HG03457 (cell line): ENCODE measurements around the gene EHD2.
"Not testable (repeated sequence)": the region's sequence is repeated elsewhere in the genome, so short reads cannot be mapped to it uniquely, and the experiment has no call there.

Experiments used
- ATAC-seq: cut with Tn5 transposase; IDR thresholded peaks from one replicate; pipeline ENCODE4 v1.9.1; 2021; ENCODE audit warnings: moderate number of reproducible peaks; ENCODE audit not compliant: unreplicated experiment

EHD2 gene

GRCh38 chr19:47765523-47766358 lies 52.5 kb downstream of the EHD2 start:
- ATAC-seq, result no peak

GRCh38 chr19:47766359-47766620 lies 53.1 kb downstream of the EHD2 start:
- ATAC-seq, result no peak

DNA sequence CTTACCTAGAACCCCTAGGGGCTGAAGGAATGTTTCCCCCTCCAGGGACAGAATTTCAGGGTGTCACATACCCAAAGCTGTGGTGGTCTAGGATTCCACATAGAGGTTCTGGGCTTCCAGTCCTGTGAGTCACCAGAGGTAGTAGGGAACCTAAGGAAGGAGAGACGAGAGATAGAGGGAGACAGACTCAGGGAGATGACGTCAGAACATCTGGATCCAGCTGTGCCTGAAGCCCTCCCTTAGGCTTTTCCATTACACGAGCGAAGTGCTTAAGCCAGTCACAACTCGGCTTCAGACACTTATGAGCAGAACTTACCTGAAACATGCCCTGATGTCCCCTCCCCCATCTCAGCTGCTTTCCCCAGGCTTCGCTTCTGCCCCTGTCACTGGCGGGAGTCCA lies 53.4 kb downstream of the EHD2 start:
- no peak for ATAC-seq

GRCh38 chr19:47767349-47767748 lies 54.1 kb downstream of the EHD2 start:
- no peak for ATAC-seq

DNA sequence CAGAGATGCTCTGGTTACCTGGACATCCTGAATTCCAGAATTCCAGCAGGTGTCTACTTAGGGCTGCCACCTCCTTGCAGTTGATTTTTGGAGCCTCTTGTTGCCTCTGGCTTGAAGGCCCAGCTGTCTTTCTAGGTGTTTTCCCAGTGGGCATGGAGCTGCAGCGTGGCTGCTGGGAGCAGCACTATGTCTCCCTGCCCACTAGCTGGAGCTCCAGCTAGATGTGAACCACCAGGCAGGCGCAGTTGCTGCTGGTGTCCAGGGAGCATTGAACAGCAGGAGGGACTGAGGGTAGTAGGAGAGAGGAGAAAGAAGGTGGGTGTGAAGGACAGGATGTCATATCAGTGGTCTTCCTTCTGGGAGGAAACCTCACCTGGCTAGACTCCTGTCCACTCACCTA lies 55.4 kb downstream of the EHD2 start:
- ATAC-seq, result no peak

DNA sequence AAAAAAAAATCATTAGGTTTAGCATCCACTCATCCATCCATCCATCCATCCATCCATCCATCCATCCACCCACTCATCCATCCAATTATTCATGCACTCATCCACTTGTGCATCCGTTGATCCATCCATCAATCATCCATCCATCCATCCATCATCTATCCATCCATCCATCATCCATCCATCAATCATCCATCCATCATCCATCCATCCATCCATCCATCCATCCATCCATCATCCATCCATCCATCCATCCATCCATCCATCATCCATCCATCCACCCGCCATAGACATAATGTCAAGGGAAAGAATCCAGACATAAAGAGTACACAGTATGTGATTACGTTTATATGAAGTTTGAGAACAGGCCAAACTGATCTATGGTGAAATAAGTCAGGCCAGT lies 56.3 kb downstream of the EHD2 start:
- no peak for ATAC-seq

GRCh38 chr19:47771291-47771690 lies 58.1 kb downstream of the EHD2 start:
- not testable (repeated sequence) for ATAC-seq

- ATAC-seq, result no peak
Observed at GRCh38 chr19:47776568-47776967, 63.3 kb downstream of the EHD2 start.

- ATAC-seq, result not testable (repeated sequence)
Observed at GRCh38 chr19:47777245-47778048, 64.2 kb downstream of the EHD2 start.

DNA sequence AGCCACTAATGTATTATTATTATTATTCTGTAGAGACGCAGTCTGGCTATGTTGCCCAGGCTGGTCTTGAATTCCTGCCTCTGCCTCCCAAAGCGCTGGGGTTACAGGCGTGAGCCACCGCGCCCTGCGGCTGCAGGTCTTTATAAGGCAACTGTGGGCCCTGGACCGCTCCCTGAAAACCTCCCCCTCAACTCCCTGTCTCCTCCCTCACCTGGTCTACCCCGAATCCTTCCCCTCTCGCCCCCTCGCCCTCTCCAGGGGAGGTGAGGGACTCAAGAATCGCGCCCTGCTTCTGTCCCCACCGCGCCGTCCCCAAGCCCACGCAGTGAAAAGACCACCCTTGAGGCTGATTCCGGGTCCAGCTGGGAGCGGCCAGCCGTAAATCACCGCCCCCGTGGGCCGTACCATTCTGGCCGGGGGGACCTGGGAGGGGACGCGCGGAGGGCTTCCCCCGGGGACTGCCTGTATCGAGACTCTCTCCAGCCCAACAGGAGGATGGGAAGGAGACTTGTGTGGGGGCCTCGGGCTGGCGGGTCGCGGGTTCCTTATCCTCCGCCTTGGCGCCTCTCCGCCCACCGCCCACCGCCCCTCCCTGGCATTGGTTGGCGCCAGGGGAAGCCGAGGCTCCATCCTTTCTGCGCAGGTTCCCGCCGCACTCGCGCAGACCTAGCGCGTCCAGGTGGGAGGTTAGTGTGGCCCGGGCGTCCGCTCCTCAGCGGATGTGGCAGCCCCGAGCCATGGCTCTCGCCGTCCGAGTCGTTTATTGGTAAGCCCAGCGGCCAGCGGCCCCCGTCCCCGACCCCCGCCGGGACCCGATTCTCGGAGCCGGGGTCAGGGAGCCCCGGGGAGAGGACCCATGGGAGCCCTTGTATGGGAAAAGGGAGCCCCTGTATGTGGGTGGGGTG lies 65.1 kb downstream of the EHD2 start, which contains the start of gene SELENOW:
TSS of gene SELENOW (plus strand) at position 655 of the 905 bp plus-strand sequence. CDS start at position 738, 83 bp downstream.
- ATAC-seq, result no peak

DNA sequence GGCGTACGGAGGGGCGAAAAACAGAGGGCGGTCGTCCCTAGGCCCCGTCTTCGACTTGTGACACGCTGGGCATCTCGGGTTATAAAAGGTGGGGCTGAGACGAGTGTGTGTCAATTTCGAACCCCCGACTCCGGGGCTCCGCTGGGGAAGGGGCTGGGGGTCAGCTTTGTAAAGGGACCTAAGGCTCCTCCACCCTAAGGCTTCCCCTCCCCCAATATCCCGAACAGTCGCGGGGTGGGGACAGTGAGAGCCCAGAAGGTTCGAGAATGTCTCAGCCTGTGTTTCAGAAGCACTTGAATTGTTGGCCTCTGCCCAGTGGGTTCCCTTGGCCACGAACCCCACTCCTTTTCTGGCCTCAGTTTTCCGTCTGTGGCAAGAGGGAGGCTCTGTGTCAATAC lies 65.7 kb downstream of the EHD2 start:
- ATAC-seq, result no peak

- no peak for ATAC-seq
Observed at GRCh38 chr19:47779524-47780214, 66.4 kb downstream of the EHD2 start.

- ATAC-seq, result no peak
Observed at GRCh38 chr19:47780215-47780551, 67.0 kb downstream of the EHD2 start.

DNA sequence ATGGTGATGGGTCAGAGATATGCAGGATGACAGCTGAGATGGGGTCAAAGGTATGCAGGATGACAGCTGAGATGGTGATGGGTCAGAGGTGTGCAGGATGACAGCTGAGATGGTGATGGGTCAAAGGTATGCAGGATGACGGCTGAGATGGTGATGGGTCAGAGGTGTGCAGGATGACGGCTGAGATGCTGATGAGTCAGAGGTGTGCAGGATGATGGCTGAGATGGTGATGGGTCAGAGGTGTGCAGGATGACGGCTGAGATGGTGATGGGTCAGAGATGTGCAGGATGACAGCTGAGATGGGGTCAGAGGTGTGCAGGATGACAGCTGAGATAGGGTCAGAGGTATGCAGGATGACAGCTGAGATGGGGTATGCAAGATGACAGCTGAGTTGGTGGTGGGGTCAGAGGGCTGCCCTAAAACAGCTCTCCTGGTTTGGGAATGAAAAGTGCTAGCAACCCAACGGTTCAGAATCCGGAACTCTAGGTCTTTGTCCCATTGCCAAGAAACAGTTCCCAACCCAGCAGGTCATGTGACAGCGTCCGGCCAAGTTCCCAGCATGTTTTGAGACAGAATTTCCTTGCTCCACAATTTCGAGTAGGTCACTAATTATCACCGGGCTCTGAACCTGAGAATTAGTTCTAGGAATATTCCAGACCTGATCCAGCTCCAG lies 68.5 kb downstream of the EHD2 start:
- ATAC-seq, result no peak

DNA sequence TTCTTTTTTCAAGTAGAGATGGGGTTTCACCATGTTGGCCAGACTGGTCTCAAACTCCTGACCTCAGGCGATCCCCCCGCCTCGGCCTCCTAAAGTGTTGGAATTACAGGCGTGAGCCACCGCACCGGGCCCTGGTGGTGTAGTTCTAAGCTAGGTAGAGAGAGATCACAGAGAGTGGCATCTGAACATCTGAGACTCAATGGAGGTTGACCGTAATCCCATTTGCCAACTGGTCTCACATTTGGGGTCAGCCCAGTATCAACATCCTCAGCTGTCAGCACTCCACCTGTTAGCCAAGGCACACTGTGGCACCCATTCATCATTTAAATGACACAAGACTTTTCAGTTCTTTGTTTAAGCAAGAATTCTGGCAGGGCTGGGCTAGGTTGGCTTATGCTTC lies 73.3 kb downstream of the EHD2 start:
- no peak for ATAC-seq

DNA sequence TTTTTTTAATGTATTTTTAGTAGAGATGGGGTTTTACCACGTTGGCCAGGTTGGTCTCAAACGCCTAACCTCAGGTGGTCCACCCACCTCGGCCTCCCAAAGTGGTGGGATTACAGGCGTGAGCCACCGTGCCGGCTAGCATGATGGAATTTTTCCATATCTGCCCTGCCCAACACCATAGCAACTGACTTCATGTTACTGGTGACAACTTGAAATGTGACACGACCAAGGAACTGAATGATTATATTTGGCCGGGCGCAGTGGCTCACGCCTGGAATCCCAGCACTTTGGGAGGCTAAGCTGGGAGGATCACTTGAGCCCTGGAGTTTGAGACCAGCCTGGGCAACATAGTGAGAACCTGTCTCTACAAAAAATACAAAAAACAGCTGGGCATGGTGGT lies 74.1 kb downstream of the EHD2 start:
- not testable (repeated sequence) for ATAC-seq

DNA sequence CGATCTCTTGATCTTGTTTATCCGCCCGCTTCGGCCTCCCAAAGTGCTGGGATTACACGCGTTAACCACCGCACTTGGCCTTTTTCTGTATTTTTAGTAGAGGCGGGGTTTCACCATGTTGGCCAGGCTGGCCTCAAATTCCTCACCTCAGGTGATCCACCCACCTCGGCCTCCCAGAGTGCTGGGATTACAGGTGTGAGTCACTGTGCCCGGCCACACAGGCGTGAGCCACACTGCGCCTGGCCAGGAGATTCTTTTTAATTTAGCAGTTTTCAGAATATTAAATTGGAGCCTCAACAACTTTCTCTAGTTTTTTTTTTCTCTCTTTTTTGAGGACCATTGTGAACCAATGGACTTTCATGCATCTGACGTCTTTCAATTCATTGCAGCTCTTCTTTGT lies 76.6 kb downstream of the EHD2 start:
- ATAC-seq, result not testable (repeated sequence)

DNA sequence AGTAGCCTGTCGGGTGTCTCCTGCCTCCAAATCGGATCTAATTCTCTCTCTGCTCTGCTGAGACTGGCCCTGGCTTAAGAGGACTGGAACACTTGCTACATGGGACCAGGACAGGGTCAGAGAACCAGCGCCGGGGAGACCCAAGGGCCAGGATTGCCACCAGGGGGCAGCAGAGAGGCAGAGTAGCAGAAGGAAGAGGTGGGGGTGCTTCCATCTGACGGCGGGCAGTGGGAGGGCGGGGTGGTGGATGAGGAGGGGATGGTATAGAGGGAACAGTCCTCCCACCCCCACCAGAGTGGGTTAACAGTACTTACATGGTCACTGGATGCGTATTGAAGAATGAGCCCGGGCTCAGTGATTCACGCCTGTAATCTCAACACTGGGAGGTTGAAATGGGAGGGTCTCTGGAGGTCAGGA lies 77.2 kb downstream of the EHD2 start:
- no peak for ATAC-seq

GRCh38 chr19:47792616-47793015 lies 79.4 kb downstream of the EHD2 start:
- ATAC-seq, result no peak
